PC-3 (cell line): ENCODE results near the gene AXDND1.

ENCODE experiments used
- EZH2 ChIP-seq: fragments of 300-600 bp; sonication (generic); IDR thresholded peaks from one replicate; pipeline ENCODE4 v1.6.1; 2017; ENCODE audit warnings: antibody characterized with exemption, mild to moderate bottlenecking, low read length; ENCODE audit not compliant: unreplicated experiment
- TF ChIP-seq, protein P1 (sequence below): fragments of 300-600 bp; sonication (generic); conservative IDR thresholded peaks from 2 replicates; pipeline ENCODE4 v1.5.1; 2017; ENCODE audit warnings: antibody characterized with exemption, low read depth, mild to moderate bottlenecking, low read length

DNA sequence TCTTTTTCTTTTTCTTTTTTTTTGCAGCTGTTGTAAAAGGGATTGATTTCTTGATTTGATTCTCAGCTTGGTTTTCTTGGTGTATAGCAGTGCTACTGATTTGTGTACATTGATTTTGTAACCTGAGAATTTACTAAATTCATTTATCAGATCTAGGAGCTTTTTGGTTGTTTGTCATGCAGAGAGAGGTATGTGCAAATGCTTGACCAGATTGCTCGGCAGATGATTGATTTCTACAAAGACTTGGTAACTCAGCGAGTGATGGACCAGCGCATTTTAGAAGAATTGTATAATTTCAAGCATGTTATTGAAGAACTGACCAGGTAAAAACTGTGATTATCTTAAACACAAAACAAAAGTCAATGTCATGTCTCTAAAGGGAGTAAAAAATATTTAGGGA is 27.9 kb downstream of the AXDND1 start:
- TF ChIP-seq, protein P1, sequence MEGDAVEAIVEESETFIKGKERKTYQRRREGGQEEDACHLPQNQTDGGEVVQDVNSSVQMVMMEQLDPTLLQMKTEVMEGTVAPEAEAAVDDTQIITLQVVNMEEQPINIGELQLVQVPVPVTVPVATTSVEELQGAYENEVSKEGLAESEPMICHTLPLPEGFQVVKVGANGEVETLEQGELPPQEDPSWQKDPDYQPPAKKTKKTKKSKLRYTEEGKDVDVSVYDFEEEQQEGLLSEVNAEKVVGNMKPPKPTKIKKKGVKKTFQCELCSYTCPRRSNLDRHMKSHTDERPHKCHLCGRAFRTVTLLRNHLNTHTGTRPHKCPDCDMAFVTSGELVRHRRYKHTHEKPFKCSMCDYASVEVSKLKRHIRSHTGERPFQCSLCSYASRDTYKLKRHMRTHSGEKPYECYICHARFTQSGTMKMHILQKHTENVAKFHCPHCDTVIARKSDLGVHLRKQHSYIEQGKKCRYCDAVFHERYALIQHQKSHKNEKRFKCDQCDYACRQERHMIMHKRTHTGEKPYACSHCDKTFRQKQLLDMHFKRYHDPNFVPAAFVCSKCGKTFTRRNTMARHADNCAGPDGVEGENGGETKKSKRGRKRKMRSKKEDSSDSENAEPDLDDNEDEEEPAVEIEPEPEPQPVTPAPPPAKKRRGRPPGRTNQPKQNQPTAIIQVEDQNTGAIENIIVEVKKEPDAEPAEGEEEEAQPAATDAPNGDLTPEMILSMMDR = no peak
- no peak for TF ChIP-seq EZH2
